ENCODE results near the gene PRH2.

Gene PRH2

DNA sequence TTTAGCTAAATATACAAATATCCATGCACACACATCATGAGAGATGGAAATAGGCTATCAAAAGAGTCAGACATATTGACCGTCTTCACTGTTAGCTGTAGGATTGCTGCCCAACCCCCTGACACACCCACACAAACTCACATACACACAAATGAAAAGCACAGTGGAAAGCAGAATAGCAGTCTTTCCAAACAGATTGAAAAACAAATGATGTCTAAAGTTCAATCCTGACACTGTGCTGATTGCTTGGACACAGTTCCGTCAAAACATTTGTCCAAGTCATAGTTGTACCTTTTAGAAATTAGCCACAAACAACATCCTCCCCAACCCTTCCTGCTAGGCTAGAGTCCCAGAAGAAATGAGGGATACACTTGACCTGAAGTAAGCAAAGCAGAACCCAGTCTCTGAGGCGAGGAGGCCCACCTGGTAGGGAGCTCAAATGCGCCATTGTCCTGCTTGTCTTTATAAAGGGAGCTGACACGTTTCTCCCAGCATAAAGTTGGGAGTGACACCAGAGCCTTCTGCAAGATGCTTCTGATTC, at the start of gene PRH2:
Gene PRH2, plus strand, starts transcription at position 491 of the 541 bp plus-strand sequence. Its CDS starts 38 bp downstream, at position 529.
- Histone ChIP-seq H3K36me3 (peaks cover 0 to 7% (median 0%) of the 10 kb centered on the region in 11 experiments; a peak in 1 of 22 replicates), H3K4me3 (no peak within 1 kb of the TSS), H3K27ac (no peak within 1 kb of the TSS), H4K20me1 (no peaks in the 10 kb centered on the region), H3K4me2 (no peak within 1 kb of the TSS), H3K9ac (no peak within 1 kb of the TSS), H3K9me3 (replicated peaks in 1 of 11) (peaks cover 0 to 6% (median 0%) of the 10 kb centered on the region in 11 experiments; a peak in 3 of 22 replicates), H3K27me3 (no peaks in the 10 kb centered on the region), H3K4me1 (no peaks in the 10 kb centered on the region)
- TF ChIP-seq Cebpa-rat (IDR thresholded peaks at IDR 0.05): no peak

DNA sequence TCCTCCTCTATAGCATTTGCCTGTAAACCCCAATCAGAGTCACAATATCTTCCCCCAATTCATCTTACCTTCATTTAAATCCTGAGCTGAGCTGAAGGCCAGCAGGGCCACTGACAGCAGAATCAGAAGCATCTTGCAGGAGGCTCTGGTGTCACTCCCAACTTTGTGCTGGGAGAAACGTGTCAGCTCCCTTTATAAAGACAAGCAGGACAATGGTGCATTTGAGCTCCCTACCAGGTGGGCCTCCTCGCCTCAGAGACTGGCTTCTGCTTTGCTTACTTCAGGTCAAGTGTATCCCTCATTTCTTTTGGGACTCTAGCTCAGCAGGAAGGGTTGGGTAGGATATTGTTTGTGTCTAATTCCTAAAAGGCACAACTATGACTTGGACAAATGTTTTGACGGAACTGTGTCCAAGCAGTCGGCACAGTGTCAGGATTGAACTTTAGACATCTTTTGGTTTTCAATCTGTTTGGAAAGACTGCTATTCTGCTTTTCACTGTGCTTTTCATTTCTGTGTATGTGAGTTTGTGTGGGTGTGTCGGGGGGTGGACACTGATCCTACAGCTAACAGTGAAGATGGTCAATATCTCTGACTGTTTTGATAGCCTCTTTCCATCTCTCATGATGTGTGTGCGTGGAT, 44.8 kb upstream of the PRH2 start, which contains the start of gene PRH1:
Gene PRH1, minus strand, starts transcription at position 170 of the 640 bp plus-strand sequence. Its CDS starts 38 bp downstream, at position 132.
- Histone ChIP-seq H3K9ac (no peak within 1 kb of the TSS), H3K9me3 (replicated peaks in 1 of 11) (no peaks in the 10 kb centered on the region), H3K4me2 (no peak within 1 kb of the TSS), H4K20me1 (no peaks in the 10 kb centered on the region), H3K4me1 (no peaks in the 10 kb centered on the region), H3K4me3 (no peak within 1 kb of the TSS), H3K27me3 (no peaks in the 10 kb centered on the region), H3K27ac (no peak within 1 kb of the TSS), H3K36me3 (peaks cover 0 to 5% (median 0%) of the 10 kb centered on the region in 11 experiments; a peak in 3 of 22 replicates)
- TF ChIP-seq Cebpa-rat (IDR thresholded peaks at IDR 0.05): no peak

DNA sequence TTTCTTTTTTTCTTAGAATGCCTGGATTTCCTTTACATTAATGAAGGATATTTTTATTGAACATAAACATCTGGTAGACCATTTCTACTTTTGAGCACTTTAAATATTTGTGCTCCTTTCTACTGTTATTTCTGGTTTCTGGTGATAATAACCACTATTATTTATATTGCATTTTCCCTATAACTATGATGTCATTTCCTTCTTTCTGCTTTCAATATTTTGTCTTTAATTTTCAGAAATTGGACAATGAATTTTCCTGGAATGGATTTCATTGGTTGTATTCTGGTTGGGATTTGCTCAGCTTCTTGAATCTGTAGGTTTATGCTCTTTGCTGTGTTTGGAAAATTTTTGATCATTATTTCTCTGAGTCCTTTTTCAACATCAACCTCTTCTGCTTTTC, 39.8 kb upstream of the PRH2 start:
- Histone ChIP-seq H4K20me1 (no peaks in the 10 kb centered on the region), H3K4me2 (no peak overlapping the region), H3K27ac (no peak overlapping the region), H3K4me1 (no peaks in the 10 kb centered on the region), H3K4me3 (no peak overlapping the region), H3K9me3 (replicated peaks in 1 of 11) (no peaks in the 10 kb centered on the region), H3K36me3 (peaks cover 0 to 9% (median 0%) of the 10 kb centered on the region in 11 experiments; a peak in 7 of 22 replicates), H3K27me3 (no peaks in the 10 kb centered on the region), H3K9ac (no peak overlapping the region)
- TF ChIP-seq Cebpa-rat (IDR thresholded peaks at IDR 0.05): no peak

DNA sequence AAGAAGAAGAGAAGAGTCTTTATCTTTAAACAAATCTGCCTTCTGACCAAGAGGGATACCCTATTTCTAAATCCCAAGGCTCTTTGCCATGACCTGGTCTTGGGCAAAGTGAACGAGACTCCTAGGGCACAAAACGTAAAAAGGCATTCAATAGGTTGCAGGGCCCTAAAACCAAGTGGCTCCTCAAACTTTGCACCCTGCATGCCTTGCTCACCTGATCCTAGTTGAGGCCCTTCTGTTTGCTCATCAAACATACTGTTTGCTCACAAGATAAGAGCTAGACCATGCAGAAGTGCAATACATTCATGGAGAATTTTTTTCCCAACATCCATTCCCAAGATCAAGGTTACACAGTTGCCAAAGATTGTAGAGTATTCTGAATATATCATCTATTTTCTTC, 37.1 kb upstream of the PRH2 start:
- Histone ChIP-seq H3K4me2 (no peak overlapping the region), H3K27me3 (no peaks in the 10 kb centered on the region), H3K36me3 (peaks cover 0 to 15% (median 4%) of the 10 kb centered on the region in 11 experiments; a peak in 8 of 22 replicates), H3K4me1 (no peaks in the 10 kb centered on the region), H3K9me3 (replicated peaks in 1 of 11) (no peaks in the 10 kb centered on the region), H3K4me3 (no peak overlapping the region), H4K20me1 (no peaks in the 10 kb centered on the region), H3K27ac (no peak overlapping the region), H3K9ac (no peak overlapping the region)
- TF ChIP-seq Cebpa-rat (IDR thresholded peaks at IDR 0.05): no peak

DNA sequence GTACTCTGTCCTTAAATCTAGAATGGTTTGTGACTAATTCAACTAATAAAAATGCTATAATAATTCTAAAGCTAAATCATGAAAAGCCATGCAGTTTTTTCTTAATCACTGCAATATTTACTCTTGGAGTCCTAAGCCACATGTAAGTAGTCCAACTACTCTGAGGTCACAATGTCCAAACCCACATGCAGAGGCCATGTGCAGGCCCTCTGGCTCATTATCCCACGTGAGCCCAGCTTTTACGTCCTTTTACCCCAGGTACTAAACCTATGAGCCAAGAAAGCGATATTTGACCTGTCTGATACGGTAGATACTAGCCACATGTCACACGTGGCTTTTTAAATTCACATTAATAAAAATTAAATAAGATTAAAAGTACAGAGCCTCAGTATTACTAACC, 32.2 kb upstream of the PRH2 start:
- Histone ChIP-seq H3K9me3 (replicated peaks in 1 of 11) (peaks cover 0 to 10% (median 0%) of the 10 kb centered on the region in 11 experiments; a peak in 3 of 22 replicates), H3K27me3 (no peaks in the 10 kb centered on the region), H3K9ac (no peak overlapping the region), H3K4me1 (no peaks in the 10 kb centered on the region), H3K36me3 (peaks cover 0 to 18% (median 4%) of the 10 kb centered on the region in 11 experiments; a peak in 7 of 22 replicates), H3K4me2 (no peak overlapping the region), H4K20me1 (no peaks in the 10 kb centered on the region; a peak in 1 of 22 replicates), H3K4me3 (no peak overlapping the region), H3K27ac (no peak overlapping the region)
- TF ChIP-seq Cebpa-rat (IDR thresholded peaks at IDR 0.05): no peak

DNA sequence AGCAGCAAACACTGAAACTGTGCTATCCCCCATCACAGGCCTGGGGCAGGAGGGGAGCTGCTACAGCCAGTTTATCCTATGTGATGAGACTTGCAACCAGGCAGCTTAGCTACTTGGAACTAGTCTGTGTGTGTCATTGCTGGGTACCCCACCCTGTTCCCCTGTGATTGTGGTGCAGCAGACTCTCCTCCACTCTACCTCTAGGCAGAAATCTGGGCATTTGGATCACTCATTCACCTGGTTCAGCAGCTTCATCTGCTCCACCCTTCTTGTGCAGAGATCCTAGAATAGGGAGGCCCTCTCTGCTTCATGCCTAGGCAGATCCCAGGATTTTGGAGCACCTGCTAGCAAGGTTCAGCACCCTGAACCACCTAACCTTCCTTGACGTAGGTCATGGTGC, 28.5 kb upstream of the PRH2 start:
- Histone ChIP-seq H4K20me1 (no peaks in the 10 kb centered on the region; a peak in 1 of 22 replicates), H3K9ac (no peak overlapping the region), H3K4me2 (no peak overlapping the region), H3K9me3 (replicated peaks in 1 of 11) (peaks cover 33 to 44% (median 36%) of the 10 kb centered on the region in 11 experiments), H3K27ac (no peak overlapping the region), H3K4me3 (no peak overlapping the region), H3K36me3 (peaks cover 4 to 31% (median 8%) of the 10 kb centered on the region in 11 experiments; a peak in 8 of 22 replicates), H3K27me3 (no peaks in the 10 kb centered on the region), H3K4me1 (no peaks in the 10 kb centered on the region)
- no peak for TF ChIP-seq Cebpa-rat (IDR thresholded peaks at IDR 0.05)

DNA sequence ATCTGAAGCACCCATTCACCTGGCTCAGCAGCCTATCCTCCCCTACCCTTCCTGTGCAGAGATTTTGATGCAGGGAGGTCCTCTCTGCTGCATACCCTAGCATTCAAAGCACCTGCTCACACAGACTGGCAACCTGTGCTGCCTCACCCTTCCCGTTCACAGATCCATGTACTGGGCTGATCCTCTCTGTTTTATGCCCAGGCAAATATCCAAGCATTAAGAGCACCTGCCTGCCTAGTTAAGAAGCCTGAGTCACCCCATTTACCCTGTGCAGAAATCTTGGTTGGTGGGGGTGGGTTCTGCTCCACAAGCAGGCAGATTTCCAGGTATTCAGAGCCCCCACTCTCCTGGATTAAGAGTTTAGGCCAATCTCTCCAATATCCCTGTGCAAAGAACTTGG, 28.1 kb upstream of the PRH2 start:
- Histone ChIP-seq H3K4me1 (no peaks in the 10 kb centered on the region), H3K27me3 (no peaks in the 10 kb centered on the region), H3K27ac (no peak overlapping the region), H3K4me2 (no peak overlapping the region), H3K36me3 (peaks cover 4 to 31% (median 9%) of the 10 kb centered on the region in 11 experiments; a peak in 8 of 22 replicates), H3K4me3 (no peak overlapping the region), H3K9me3 (replicated peaks in 1 of 11) (peaks cover 36 to 48% (median 39%) of the 10 kb centered on the region in 11 experiments), H3K9ac (no peak overlapping the region), H4K20me1 (no peaks in the 10 kb centered on the region; a peak in 1 of 22 replicates)
- TF ChIP-seq Cebpa-rat (IDR thresholded peaks at IDR 0.05): no peak

DNA sequence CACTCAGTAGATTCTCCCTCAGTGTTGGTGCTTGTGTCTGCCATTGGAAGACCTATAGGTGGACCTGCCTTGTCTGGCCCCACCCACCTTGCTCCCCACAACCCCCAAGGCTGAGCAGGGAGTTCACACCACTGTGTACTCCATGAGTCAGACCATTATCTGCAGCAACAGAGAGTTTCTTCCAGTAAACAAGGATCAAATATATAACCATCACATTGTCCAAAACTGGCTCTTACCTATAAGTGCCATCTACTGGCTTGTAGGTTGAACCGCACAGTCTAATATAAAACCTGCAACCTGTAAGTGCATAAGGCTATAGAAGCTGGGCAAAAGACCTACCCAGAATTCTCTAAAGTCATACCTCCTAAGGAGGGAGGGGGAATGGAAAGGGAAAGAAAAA, 27.6 kb upstream of the PRH2 start:
- TF ChIP-seq Cebpa-rat (IDR thresholded peaks at IDR 0.05): no peak

DNA sequence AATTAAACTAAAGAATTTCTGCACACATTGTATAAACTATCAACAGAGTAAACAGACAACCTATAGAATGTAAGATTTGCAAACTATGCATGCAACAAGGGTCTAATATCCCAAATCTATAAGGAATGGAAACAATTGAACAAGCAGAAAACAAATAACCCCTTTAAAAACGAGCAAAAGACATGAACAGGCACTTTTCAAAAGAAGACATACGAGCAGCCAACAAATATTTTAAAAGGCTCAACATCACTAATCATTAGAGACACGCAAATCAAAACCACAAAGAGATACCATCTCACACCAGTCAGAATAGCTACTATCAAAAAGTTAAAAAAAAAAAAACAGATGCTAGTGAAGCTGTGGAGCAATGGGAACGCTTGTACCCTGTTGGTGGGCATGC, 24.4 kb upstream of the PRH2 start:
- Histone ChIP-seq H3K4me2 (no peak overlapping the region), H3K27ac (no peak overlapping the region), H3K36me3 (peaks cover 4 to 31% (median 9%) of the 10 kb centered on the region in 11 experiments; a peak in 8 of 22 replicates), H3K27me3 (no peaks in the 10 kb centered on the region), H3K4me3 (no peak overlapping the region), H4K20me1 (no peaks in the 10 kb centered on the region; a peak in 1 of 22 replicates), H3K9me3 (replicated peaks in 1 of 11) (peaks cover 36 to 49% (median 39%) of the 10 kb centered on the region in 11 experiments), H3K9ac (no peak overlapping the region), H3K4me1 (no peaks in the 10 kb centered on the region)
- no peak for TF ChIP-seq Cebpa-rat (IDR thresholded peaks at IDR 0.05)

More for the DNA sequence above, 27.6 kb upstream of the PRH2 start:
- Histone ChIP-seq H3K4me1 (no peaks in the 10 kb centered on the region), H4K20me1 (no peaks in the 10 kb centered on the region; a peak in 1 of 22 replicates), H3K4me2 (no peak overlapping the region), H3K9ac (no peak overlapping the region), H3K36me3 (peaks cover 4 to 31% (median 9%) of the 10 kb centered on the region in 11 experiments; a peak in 8 of 22 replicates), H3K27ac (no peak overlapping the region), H3K27me3 (no peaks in the 10 kb centered on the region), H3K4me3 (no peak overlapping the region), H3K9me3 (replicated peaks in 1 of 11) (peaks cover 36 to 49% (median 39%) of the 10 kb centered on the region in 11 experiments)
